Activated CD4-positive, alpha-beta T cell treated with anti-CD3 and anti-CD28 coated beads, Interleukin-2, Interleukin-4, amounts not matched to agents 100 ng/mL and 50 ng/mL, durations not matched to agents 16 hours and 8 hours (primary cell): ENCODE results near the gene PLA2G2E.
"Not testable (repeated sequence)": the region's sequence is repeated elsewhere in the genome, so short reads cannot be mapped to it uniquely, and the experiment has no call there.

Experiments used
- DNase-seq: peaks from one replicate; pipeline ENCODE4 v3.0.0-alpha.2; 2020; ENCODE audit warnings: low spot score

PLA2G2E gene

GRCh38 chr1:19882111-19883071, 41.0 kb downstream of the PLA2G2E start, which contains the start of gene OTUD3:
TSS of gene OTUD3 (plus strand) at chr1:19882395. CDS start at chr1:19882514, 119 bp downstream.
- DNase-seq: peak; percentile 99

- DNase-seq: not testable (repeated sequence)
Measured at GRCh38 chr1:19880841-19881240, 42.6 kb downstream of the PLA2G2E start.

- no peak for DNase-seq
Measured at GRCh38 chr1:19879661-19880060, 43.8 kb downstream of the PLA2G2E start.

- no peak for DNase-seq
Measured at GRCh38 chr1:19879227-19879626, 44.2 kb downstream of the PLA2G2E start.

GRCh38 chr1:19878637-19878985, 44.8 kb downstream of the PLA2G2E start:
- DNase-seq: no peak

- DNase-seq: no peak
Measured at GRCh38 chr1:19877821-19878636, 45.4 kb downstream of the PLA2G2E start.

GRCh38 chr1:19877181-19877750, 46.2 kb downstream of the PLA2G2E start:
- DNase-seq: no peak

- DNase-seq: no peak
Measured at GRCh38 chr1:19872190-19872589, 51.2 kb downstream of the PLA2G2E start.
